Measurements from ENCODE around the gene ZNF467.
A peak's percentile ranks its signal among the peaks of the same experiment; 100 is the strongest.

Gene ZNF467

GRCh38 chr7:149724661-149725425, 48.5 kb downstream of the ZNF467 start:
- DNase-seq, result no peak

- no peak for DNase-seq
These were observed 49.4 kb downstream of the ZNF467 start for GRCh38 chr7:149723795-149724495.

GRCh38 chr7:149723082-149723767, 50.2 kb downstream of the ZNF467 start:
- no peak for DNase-seq

- no peak for DNase-seq
These were observed 50.9 kb downstream of the ZNF467 start for GRCh38 chr7:149722356-149722957.

- DNase-seq, result no peak
These were observed 52.2 kb downstream of the ZNF467 start for GRCh38 chr7:149721084-149721601.

GRCh38 chr7:149720372-149721083, 52.9 kb downstream of the ZNF467 start:
- DNase-seq, result peak; percentile 22 to 85

- no peak for DNase-seq
These were observed 53.5 kb downstream of the ZNF467 start for GRCh38 chr7:149719912-149720335.

GRCh38 chr7:149719050-149719899, 54.1 kb downstream of the ZNF467 start:
- DNase-seq, result no peak

GRCh38 chr7:149718730-149719049, 54.7 kb downstream of the ZNF467 start:
- DNase-seq, result no peak

DNA sequence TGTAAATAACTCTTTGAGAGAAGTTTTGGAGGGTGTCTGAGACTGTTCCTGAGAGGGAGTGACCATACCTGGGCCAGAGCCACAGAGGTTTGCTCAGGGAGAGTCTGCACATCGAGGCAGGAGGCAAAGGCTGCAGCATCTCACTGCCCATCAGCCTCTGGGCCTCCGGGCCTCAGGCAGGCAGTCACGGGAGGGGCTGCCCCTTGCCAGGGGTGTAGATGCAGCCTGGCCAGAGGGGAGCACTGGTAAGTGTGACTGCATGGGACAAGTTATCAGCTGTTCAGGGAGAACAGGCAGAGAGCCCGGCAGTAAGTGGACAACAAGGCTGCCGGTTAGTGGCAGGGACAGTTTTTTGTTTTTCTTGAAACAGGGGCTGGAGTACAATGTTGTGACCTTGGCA, 55.9 kb downstream of the ZNF467 start:
- DNase-seq, result no peak

DNA sequence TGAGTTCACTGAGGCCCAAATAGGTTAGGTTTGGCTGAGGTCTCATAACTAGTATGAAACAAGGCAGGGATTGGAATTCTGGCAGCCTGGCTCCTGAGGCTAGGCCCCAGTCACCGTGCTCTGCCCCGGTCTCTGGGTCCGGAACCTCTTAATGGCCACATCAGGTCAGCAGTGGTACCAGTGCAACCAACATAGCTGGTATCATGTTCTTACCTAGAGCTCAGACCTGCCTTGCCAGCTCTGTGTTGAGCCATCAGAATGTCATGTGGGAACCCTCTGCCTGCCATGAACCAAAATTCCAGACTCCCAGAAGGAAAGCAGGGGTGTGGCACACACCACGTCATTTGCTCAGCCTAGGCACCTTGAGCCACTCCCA, 56.5 kb downstream of the ZNF467 start:
- DNase-seq, result no peak

GRCh38 chr7:149716007-149716931, 57.1 kb downstream of the ZNF467 start:
- peak in 1 of 2 experiments; percentile 20 for DNase-seq

- peak in 1 of 2 experiments; percentile 61 for DNase-seq
These were observed 57.9 kb downstream of the ZNF467 start for GRCh38 chr7:149715476-149715875.

DNA sequence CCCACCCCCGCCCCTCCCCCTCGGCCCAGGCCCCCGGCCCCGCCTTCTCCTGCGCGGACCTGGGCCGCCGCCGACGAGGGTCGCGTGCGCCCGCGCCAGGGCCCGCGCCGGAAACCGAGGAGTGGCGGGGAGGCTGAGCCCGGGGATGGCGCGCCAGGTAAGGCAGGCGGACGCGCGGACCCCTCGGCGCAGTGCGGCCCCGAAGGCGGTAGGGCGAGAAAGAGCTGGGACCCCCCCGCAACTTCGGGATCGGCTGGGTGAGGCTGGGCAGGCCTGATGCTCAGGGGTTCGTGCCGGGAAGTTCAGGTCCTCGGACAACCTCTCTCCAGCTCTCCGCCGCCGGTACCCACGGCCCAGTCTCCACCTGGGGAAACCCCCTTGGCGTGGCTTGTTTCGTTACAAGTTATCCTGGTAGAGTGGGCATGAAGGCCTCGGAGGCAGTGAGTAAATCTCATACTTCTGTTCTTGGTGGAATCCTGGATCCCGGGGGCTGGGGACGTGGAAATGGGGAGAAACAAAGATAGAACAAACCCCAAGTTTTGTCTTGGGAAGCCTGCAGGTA, 58.4 kb downstream of the ZNF467 start:
- DNase-seq, result no peak
